GM20000 (cell line): ENCODE measurements around the gene NUBP1.

ENCODE experiments used
- DNase-seq: peaks from one replicate; pipeline ENCODE4 v3.0.0; 2012; ENCODE audit warnings: low spot score
- CTCF ChIP-seq: IDR thresholded peaks from 2 replicates; pipeline ENCODE4 v1.5.1; 2012; ENCODE audit warnings: mild to moderate bottlenecking, control low read depth; ENCODE audit errors: extremely low read depth, missing control alignments

Gene NUBP1

GRCh38 chr16:10753670-10754069 is 10.0 kb downstream of the NUBP1 start:
- no peak for TF ChIP-seq CTCF
- no peak for DNase-seq

GRCh38 chr16:10754941-10755340 is 11.3 kb downstream of the NUBP1 start:
- no peak for TF ChIP-seq CTCF
- no peak for DNase-seq

- DNase-seq, result no peak
- TF ChIP-seq CTCF, result no peak
Observed at GRCh38 chr16:10756574-10756973, 12.9 kb downstream of the NUBP1 start.

- no peak for TF ChIP-seq CTCF
- DNase-seq, result no peak
Observed at GRCh38 chr16:10760858-10761257, 17.2 kb downstream of the NUBP1 start.

GRCh38 chr16:10761373-10761772 is 17.7 kb downstream of the NUBP1 start:
- no peak for TF ChIP-seq CTCF
- DNase-seq, result no peak

GRCh38 chr16:10762336-10763016 is 18.8 kb downstream of the NUBP1 start:
- no peak for TF ChIP-seq CTCF
- no peak for DNase-seq

GRCh38 chr16:10763456-10763855 is 19.8 kb downstream of the NUBP1 start:
- no peak for DNase-seq
- TF ChIP-seq CTCF, result no peak
